IPS DF 6.9 (cell line): ENCODE measurements around the gene NR1D2.
"Not testable (repeated sequence)": the region's sequence is repeated elsewhere in the genome, so short reads cannot be mapped to it uniquely, and the experiment has no call there.

Experiments used
- DNase-seq: peaks from one replicate; pipeline ENCODE4 v3.0.0-alpha.2; 2013; ENCODE audit warnings: low read depth, low spot score
- H3K27ac ChIP-seq: one replicate; pipeline ENCODE4 v1.5.1; 2013; ENCODE audit warnings: low read length, control low read depth
- H3K27me3 ChIP-seq: 2 replicates; pipeline ENCODE4 v1.6.1; 2013; ENCODE audit warnings: mild to moderate bottlenecking, low read length; ENCODE audit not compliant: control insufficient read depth, insufficient read depth
- H3K36me3 ChIP-seq: 2 replicates; pipeline ENCODE4 v1.6.1; 2013; ENCODE audit warnings: low read length; ENCODE audit not compliant: control insufficient read depth, insufficient read depth
- H3K4me1 ChIP-seq: 2 replicates; pipeline ENCODE4 v1.6.1; 2013; ENCODE audit warnings: low read length; ENCODE audit not compliant: control insufficient read depth, insufficient read depth
- H3K4me3 ChIP-seq: 2 replicates; pipeline ENCODE4 v1.5.1; 2013; ENCODE audit warnings: mild to moderate bottlenecking, low read length
- H3K9me3 ChIP-seq: 2 replicates; pipeline ENCODE4 v1.6.1; 2013; ENCODE audit warnings: low read length, inconsistent platforms; ENCODE audit not compliant: control insufficient read depth, insufficient read depth
- WGBS: extraction: QIAGEN DNeasy Blood & Tissue Kit; methylation state at CpG from one replicate; pipeline ENCODE4 v1.1.7; 2013; ENCODE audit warnings: mixed read lengths, missing lambda C conversion rate; ENCODE audit not compliant: insufficient read length, insufficient coverage; 5-methylcytosine and 5-hydroxymethylcytosine counted together

NR1D2 gene

GRCh38 chr3:23916886-23917678 lies 28.0 kb upstream of the NR1D2 start, which contains the start of the genes NKIRAS1 and RPL15:
TSS of gene NKIRAS1 (minus strand) at chr3:23916990. CDS start at chr3:23910904, 6,086 bp downstream.
TSS of gene RPL15 (plus strand) at chr3:23917132. CDS start at chr3:23917860, 728 bp downstream.
- no peak within 1 kb of the TSS for H3K27ac ChIP-seq
- DNase-seq, result peak; percentile 92
- no peaks in the 10 kb centered on the region for H3K9me3 ChIP-seq
- H3K4me1 ChIP-seq, result no peaks in the 10 kb centered on the region
- WGBS, result no CpG with 5 or more reads among the region's 64 CpGs
- H3K27me3 ChIP-seq, result no peaks in the 10 kb centered on the region
- peaks cover 19% of the 10 kb centered on the region; the same call in 1 of the 2 replicates for H3K36me3 ChIP-seq
- H3K4me3 ChIP-seq, result peak within 1 kb of the TSS; percentile 81

GRCh38 chr3:23917679-23918303 lies 27.3 kb upstream of the NR1D2 start:
- not testable (repeated sequence) for H3K9me3 ChIP-seq, H3K27ac ChIP-seq, DNase-seq, H3K27me3 ChIP-seq, H3K4me1 ChIP-seq
- H3K4me3 ChIP-seq, result peak overlapping the region; percentile 81
- H3K36me3 ChIP-seq, result peaks cover 19% of the 10 kb centered on the region; the same call in 1 of the 2 replicates
- no CpG with 5 or more reads among the region's 21 CpGs for WGBS

GRCh38 chr3:23918331-23918730 lies 26.8 kb upstream of the NR1D2 start:
- no CpG with 5 or more reads among the region's 12 CpGs for WGBS
- peak overlapping the region; percentile 81; the same call in 1 of the 2 replicates for H3K4me3 ChIP-seq
- not testable (repeated sequence) for H3K27me3 ChIP-seq, H3K4me1 ChIP-seq, DNase-seq, H3K9me3 ChIP-seq, H3K27ac ChIP-seq
- H3K36me3 ChIP-seq, result peaks cover 19% of the 10 kb centered on the region; the same call in 1 of the 2 replicates

- WGBS, result no CpG with 5 or more reads among the region's 2 CpGs
- Histone ChIP-seq H3K36me3 (peaks cover 19% of the 10 kb centered on the region; the same call in 1 of the 2 replicates), H3K27ac (no peak overlapping the region), H3K9me3 (no peaks in the 10 kb centered on the region), H3K4me1 (no peaks in the 10 kb centered on the region), H3K27me3 (no peaks in the 10 kb centered on the region), H3K4me3 (no peak overlapping the region)
- no peak for DNase-seq
Observed at GRCh38 chr3:23919628-23920027, 25.5 kb upstream of the NR1D2 start.

GRCh38 chr3:23920151-23920655 lies 24.9 kb upstream of the NR1D2 start:
- Histone ChIP-seq H3K4me3 (no peak overlapping the region), H3K27ac (no peak overlapping the region), H3K36me3 (peaks cover 19% of the 10 kb centered on the region; the same call in 1 of the 2 replicates), H3K9me3 (no peaks in the 10 kb centered on the region), H3K27me3 (no peaks in the 10 kb centered on the region), H3K4me1 (no peaks in the 10 kb centered on the region)
- WGBS, result no CpG with 5 or more reads among the region's 5 CpGs
- DNase-seq, result no peak

- no peaks in the 10 kb centered on the region for H3K27me3 ChIP-seq
- no peaks in the 10 kb centered on the region for H3K4me1 ChIP-seq
- no CpG with 5 or more reads among the region's 3 CpGs for WGBS
- H3K27ac ChIP-seq, result no peak overlapping the region
- no peak for DNase-seq
- no peak overlapping the region for H3K4me3 ChIP-seq
- no peaks in the 10 kb centered on the region for H3K9me3 ChIP-seq
- H3K36me3 ChIP-seq, result peaks cover 19% of the 10 kb centered on the region; the same call in 1 of the 2 replicates
Observed at GRCh38 chr3:23921052-23921511, 24.0 kb upstream of the NR1D2 start.

- H3K4me1 ChIP-seq, result no peaks in the 10 kb centered on the region
- H3K27ac ChIP-seq, result no peak overlapping the region
- no peaks in the 10 kb centered on the region for H3K27me3 ChIP-seq
- no peak for DNase-seq
- no peak overlapping the region for H3K4me3 ChIP-seq
- H3K36me3 ChIP-seq, result peaks cover 9% of the 10 kb centered on the region; the same call in 1 of the 2 replicates
- WGBS, result no CpG with 5 or more reads among the region's 2 CpGs
- H3K9me3 ChIP-seq, result no peaks in the 10 kb centered on the region
Observed at GRCh38 chr3:23923786-23924185, 21.3 kb upstream of the NR1D2 start.

- no CpG with 5 or more reads among the region's 7 CpGs for WGBS
- no peak overlapping the region for H3K27ac ChIP-seq
Observed at GRCh38 chr3:23926246-23926645, 18.8 kb upstream of the NR1D2 start.

GRCh38 chr3:23926736-23927135 lies 18.4 kb upstream of the NR1D2 start:
- Histone ChIP-seq H3K27ac (no peak overlapping the region), H3K4me3 (no peak overlapping the region), H3K36me3 (no peaks in the 10 kb centered on the region), H3K27me3 (no peaks in the 10 kb centered on the region), H3K4me1 (no peaks in the 10 kb centered on the region), H3K9me3 (no peaks in the 10 kb centered on the region)
- no peak for DNase-seq
- WGBS, result no CpG with 5 or more reads among the region's 3 CpGs

More at GRCh38 chr3:23926246-23926645, 18.8 kb upstream of the NR1D2 start:
- DNase-seq, result no peak
- no peaks in the 10 kb centered on the region for H3K36me3 ChIP-seq
- H3K4me3 ChIP-seq, result no peak overlapping the region
- H3K4me1 ChIP-seq, result no peaks in the 10 kb centered on the region
- H3K27me3 ChIP-seq, result no peaks in the 10 kb centered on the region
- H3K9me3 ChIP-seq, result no peaks in the 10 kb centered on the region

- DNase-seq, result no peak
- no CpG with 5 or more reads among the region's 8 CpGs for WGBS
Observed at GRCh38 chr3:23928524-23928923, 16.6 kb upstream of the NR1D2 start.

More at GRCh38 chr3:23928524-23928923, 16.6 kb upstream of the NR1D2 start:
- Histone ChIP-seq H3K4me1 (no peaks in the 10 kb centered on the region), H3K36me3 (no peaks in the 10 kb centered on the region), H3K27me3 (no peaks in the 10 kb centered on the region), H3K27ac (no peak overlapping the region), H3K4me3 (no peak overlapping the region), H3K9me3 (no peaks in the 10 kb centered on the region)
